ENCODE data around the gene NPAS4. TPM values are rescaled to one million over a fixed set of nuclear protein-coding genes. Genes with fewer than 3 reads are reported as not detected.

The NPAS4 gene
- polyA plus RNA-seq, 1 donor (not counting 4 experiments of a cell fraction or from before 2014, with no cell fraction given) = not detected

DNA sequence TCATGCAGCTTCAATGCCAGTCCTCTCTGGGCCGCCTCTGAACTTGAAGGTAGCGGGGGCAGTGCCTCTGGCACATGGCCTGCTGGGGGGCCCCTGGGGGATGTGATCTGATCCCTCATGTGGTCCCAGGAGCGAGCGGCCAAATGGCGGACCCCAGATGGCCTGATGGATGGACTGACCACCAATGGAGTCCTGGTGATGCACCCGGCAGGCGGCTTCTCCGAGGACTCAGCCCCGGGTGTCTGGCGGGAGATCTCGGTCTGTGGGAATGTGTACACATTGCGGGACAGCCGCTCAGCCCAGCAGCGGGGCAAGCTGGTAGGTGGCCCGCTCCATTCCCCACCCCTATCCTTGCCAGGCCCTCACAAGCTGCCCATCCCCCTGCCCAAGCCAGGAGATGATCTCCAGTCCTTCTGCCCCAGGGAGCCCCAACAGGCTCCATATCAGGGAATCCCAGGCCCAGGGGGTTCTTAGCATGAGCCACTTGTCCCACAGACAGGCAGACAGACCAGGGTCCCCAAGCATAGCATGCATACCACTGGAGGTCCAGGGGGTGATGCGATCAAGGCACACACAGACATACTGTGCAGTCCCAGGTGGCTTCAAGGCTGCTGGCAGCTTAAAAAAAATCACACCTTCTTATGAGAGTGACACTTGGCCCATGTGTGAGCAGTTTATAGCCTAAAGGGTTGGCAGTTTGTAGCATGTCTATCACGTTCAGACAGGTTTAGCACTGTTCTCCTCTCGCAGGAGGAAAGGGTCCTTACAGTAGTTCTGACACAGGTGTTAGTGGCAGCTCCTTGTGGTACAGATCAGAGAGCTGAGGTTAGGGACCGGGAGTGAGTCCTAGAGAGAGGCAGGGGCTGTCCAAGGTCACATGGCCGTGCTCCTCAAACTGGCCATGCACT lies 53.0 kb downstream of the NPAS4 start:
- peaks cover 2% of the 10 kb centered on the region for H3K9me1 ChIP-seq (ENCODE audit: control insufficient read depth, extremely low read depth, insufficient read depth, low read length)
- H3K4me2 ChIP-seq (ENCODE audit: control insufficient read depth, extremely low read depth, insufficient read depth, low read depth, low read length) = no peak overlapping the region
- H2AFZ ChIP-seq (ENCODE audit: control insufficient read depth, low read length) = no peak overlapping the region
- dilution Hi-C loops (cut with MboI; ENCODE audit: extremely low pct_ligation_motif_present, low sequenced_read_pairs) = no loop called here
- H3K27me3 ChIP-seq (ENCODE audit: control insufficient read depth, extremely low read depth, insufficient read depth, low read length) = no peaks in the 10 kb centered on the region
- H3K36me3 ChIP-seq (ENCODE audit: control insufficient read depth in 2 of 2, extremely low read depth in 1 of 2, insufficient read depth in 2 of 2, low read length in 2 of 2) = peaks cover 7% of the 10 kb centered on the region in 2 experiments
- no peak for TF ChIP-seq EZH2 (IDR thresholded peaks at IDR 0.05; ENCODE audit: low read length)
- TF ChIP-seq, protein P1, sequence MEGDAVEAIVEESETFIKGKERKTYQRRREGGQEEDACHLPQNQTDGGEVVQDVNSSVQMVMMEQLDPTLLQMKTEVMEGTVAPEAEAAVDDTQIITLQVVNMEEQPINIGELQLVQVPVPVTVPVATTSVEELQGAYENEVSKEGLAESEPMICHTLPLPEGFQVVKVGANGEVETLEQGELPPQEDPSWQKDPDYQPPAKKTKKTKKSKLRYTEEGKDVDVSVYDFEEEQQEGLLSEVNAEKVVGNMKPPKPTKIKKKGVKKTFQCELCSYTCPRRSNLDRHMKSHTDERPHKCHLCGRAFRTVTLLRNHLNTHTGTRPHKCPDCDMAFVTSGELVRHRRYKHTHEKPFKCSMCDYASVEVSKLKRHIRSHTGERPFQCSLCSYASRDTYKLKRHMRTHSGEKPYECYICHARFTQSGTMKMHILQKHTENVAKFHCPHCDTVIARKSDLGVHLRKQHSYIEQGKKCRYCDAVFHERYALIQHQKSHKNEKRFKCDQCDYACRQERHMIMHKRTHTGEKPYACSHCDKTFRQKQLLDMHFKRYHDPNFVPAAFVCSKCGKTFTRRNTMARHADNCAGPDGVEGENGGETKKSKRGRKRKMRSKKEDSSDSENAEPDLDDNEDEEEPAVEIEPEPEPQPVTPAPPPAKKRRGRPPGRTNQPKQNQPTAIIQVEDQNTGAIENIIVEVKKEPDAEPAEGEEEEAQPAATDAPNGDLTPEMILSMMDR (optimal IDR thresholded peaks at IDR 0.05 in 1 of 3, IDR thresholded peaks at IDR 0.05 in 1 of 3, conservative IDR thresholded peaks at IDR 0.05 in 1 of 3; ENCODE audit: extremely low read depth in 1 of 3, insufficient read depth in 2 of 3, low read length in 3 of 3) = no peak
- no peaks in the 10 kb centered on the region for H3K9me3 ChIP-seq (ENCODE audit: control insufficient read depth, low read depth, low read length)
- peaks cover 5% of the 10 kb centered on the region for H4K20me1 ChIP-seq (ENCODE audit: control insufficient read depth, extremely low read depth, insufficient read depth, low read length)
- H3K79me2 ChIP-seq (ENCODE audit: control insufficient read depth, insufficient read depth, low read length) = no peaks in the 10 kb centered on the region
- peaks cover 10% of the 10 kb centered on the region for H3K4me1 ChIP-seq (ENCODE audit: control insufficient read depth, extremely low read depth, insufficient read depth, low read length)
- no peak overlapping the region for H3K9ac ChIP-seq (ENCODE audit: control insufficient read depth, extremely low read depth, insufficient read depth, low read length)
- no peak overlapping the region for H3K4me3 ChIP-seq (ENCODE audit: control insufficient read depth in 2 of 3, extremely low read depth in 1 of 3, insufficient read depth in 2 of 3, low read depth in 1 of 3, low read length in 3 of 3)
- FAIRE-seq (no peak), DNase-seq (ENCODE audit: low read depth, low spot score) (no peak)
- H3K27ac ChIP-seq (ENCODE audit: control insufficient read depth, insufficient read depth, low read length) = no peak overlapping the region

DNA sequence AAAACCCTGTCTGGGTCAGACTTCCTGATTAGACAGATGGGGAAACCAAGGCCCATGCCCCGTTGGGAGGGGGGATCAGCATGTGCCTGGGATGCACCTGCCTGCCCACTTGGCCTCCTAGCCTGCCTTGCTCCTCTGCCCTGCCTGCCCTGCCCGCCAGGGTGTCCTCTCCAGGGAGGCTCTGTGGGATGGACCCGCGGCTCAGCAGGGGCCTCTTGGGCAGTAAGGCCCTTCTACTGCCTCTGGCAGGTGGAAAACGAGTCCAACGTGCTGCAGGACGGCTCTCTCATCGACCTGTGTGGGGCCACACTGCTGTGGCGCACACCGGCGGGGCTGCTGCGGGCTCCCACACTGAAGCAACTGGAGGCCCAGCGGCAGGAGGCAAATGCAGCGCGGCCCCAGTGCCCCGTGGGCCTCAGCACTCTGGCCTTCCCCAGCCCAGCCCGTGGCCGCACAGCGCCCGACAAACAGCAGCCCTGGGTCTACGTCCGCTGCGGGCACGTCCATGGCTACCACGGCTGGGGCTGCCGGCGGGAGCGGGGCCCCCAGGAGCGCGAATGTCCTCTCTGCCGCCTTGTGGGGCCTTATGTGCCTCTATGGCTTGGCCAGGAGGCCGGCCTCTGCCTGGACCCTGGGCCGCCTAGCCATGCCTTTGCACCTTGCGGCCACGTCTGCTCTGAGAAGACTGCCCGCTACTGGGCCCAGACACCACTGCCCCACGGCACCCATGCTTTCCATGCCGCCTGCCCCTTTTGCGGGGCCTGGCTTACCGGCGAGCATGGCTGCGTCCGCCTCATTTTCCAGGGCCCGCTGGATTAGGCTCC lies 54.7 kb downstream of the NPAS4 start:
- Histone ChIP-seq H3K4me2 (ENCODE audit: control insufficient read depth, extremely low read depth, insufficient read depth, low read depth, low read length) (no peak overlapping the region), H3K27me3 (ENCODE audit: control insufficient read depth, extremely low read depth, insufficient read depth, low read length) (no peaks in the 10 kb centered on the region), H3K4me3 (ENCODE audit: control insufficient read depth in 2 of 3, extremely low read depth in 1 of 3, insufficient read depth in 2 of 3, low read depth in 1 of 3, low read length in 3 of 3) (no peak overlapping the region), H2AFZ (ENCODE audit: control insufficient read depth, low read length) (no peak overlapping the region), H3K4me1 (ENCODE audit: control insufficient read depth, extremely low read depth, insufficient read depth, low read length) (peaks cover 17% of the 10 kb centered on the region), H4K20me1 (ENCODE audit: control insufficient read depth, extremely low read depth, insufficient read depth, low read length) (peaks cover 5% of the 10 kb centered on the region), H3K27ac (ENCODE audit: control insufficient read depth, insufficient read depth, low read length) (no peak overlapping the region), H3K79me2 (ENCODE audit: control insufficient read depth, insufficient read depth, low read length) (no peaks in the 10 kb centered on the region), H3K9ac (ENCODE audit: control insufficient read depth, extremely low read depth, insufficient read depth, low read length) (no peak overlapping the region), H3K9me3 (ENCODE audit: control insufficient read depth, low read depth, low read length) (no peaks in the 10 kb centered on the region), H3K36me3 (ENCODE audit: control insufficient read depth in 2 of 2, extremely low read depth in 1 of 2, insufficient read depth in 2 of 2, low read length in 2 of 2) (peaks cover 6 to 7% of the 10 kb centered on the region in 2 experiments), H3K9me1 (ENCODE audit: control insufficient read depth, extremely low read depth, insufficient read depth, low read length) (peaks cover 2% of the 10 kb centered on the region)
- FAIRE-seq (no peak), DNase-seq (ENCODE audit: low read depth, low spot score) (no peak)
- dilution Hi-C loops (cut with MboI; ENCODE audit: extremely low pct_ligation_motif_present, low sequenced_read_pairs) = no loop called here
- TF ChIP-seq EZH2 (IDR thresholded peaks at IDR 0.05; ENCODE audit: low read length) = no peak
- TF ChIP-seq, protein P1 (optimal IDR thresholded peaks at IDR 0.05 in 1 of 3, IDR thresholded peaks at IDR 0.05 in 1 of 3, conservative IDR thresholded peaks at IDR 0.05 in 1 of 3; ENCODE audit: extremely low read depth in 1 of 3, insufficient read depth in 2 of 3, low read length in 3 of 3) = no peak

Small RNAs within 50 kb of the gene (small RNA-seq; reads per million reads assigned to genes)
- gene RF00017 (ENCODE audit: insufficient read length in 3 of 3, low read depth in 3 of 3, low replicate concordance in 1 of 3) = 0 reads per million in 3 experiments
- gene RF00416 (ENCODE audit: insufficient read length in 3 of 3, low read depth in 3 of 3, low replicate concordance in 1 of 3) = 0 reads per million in 3 experiments
- gene RNU1-84P (ENCODE audit: insufficient read length in 3 of 3, low read depth in 3 of 3, low replicate concordance in 1 of 3) = 4.0 to 12.1 (median 6.0) reads per million in 3 experiments

Other genes starting within 250 kb of the NPAS4 start
- 9.3 to 19.1 TPM (median 14.1 TPM) in 3 replicates for gene KLC2, start 163.3 kb upstream of the NPAS4 start, polyA plus RNA-seq
- 133 to 213 TPM (median 187 TPM) in 3 replicates for gene RAB1B, start 152.4 kb upstream of the NPAS4 start, polyA plus RNA-seq
- 0.17 to 0.25 TPM (median 0.18 TPM) in 3 replicates for gene CNIH2, start 142.9 kb upstream of the NPAS4 start, polyA plus RNA-seq
- gene YIF1A, start 131.9 kb upstream of the NPAS4 start, polyA plus RNA-seq = 80.3 to 157 TPM (median 87.5 TPM) in 3 replicates
- 0.05 to 0.18 TPM in 2 of 3 replicates, not detected in the other for gene TMEM151A, start 129.1 kb upstream of the NPAS4 start, polyA plus RNA-seq
- 0.02 to 0.40 TPM (median 0.12 TPM) in 3 replicates for gene CD248, start 104.0 kb upstream of the NPAS4 start, polyA plus RNA-seq
- 10.6 to 18.6 TPM (median 16.1 TPM) in 3 replicates for gene RIN1, start 84.6 kb upstream of the NPAS4 start, polyA plus RNA-seq
- 61.4 to 65.8 TPM (median 64.8 TPM) in 3 replicates for gene BRMS1, start 75.9 kb upstream of the NPAS4 start, polyA plus RNA-seq
- gene B4GAT1, start 73.4 kb upstream of the NPAS4 start, polyA plus RNA-seq = 5.2 to 6.0 TPM (median 5.7 TPM) in 3 replicates
- gene SLC29A2, start 49.3 kb upstream of the NPAS4 start, polyA plus RNA-seq = 1.3 to 2.7 TPM (median 1.7 TPM) in 3 replicates
- gene MRPL11, start 17.8 kb downstream of the NPAS4 start, polyA plus RNA-seq = 31.1 to 51.7 TPM (median 43.9 TPM) in 3 replicates
- 2.1 to 3.2 TPM (median 2.8 TPM) in 3 replicates for gene PELI3, start 45.9 kb downstream of the NPAS4 start, polyA plus RNA-seq
- 57.9 to 75.1 TPM (median 64.5 TPM) in 3 replicates for gene DPP3, start 59.4 kb downstream of the NPAS4 start, polyA plus RNA-seq
- gene BBS1, start 89.6 kb downstream of the NPAS4 start, polyA plus RNA-seq = 11.7 to 14.6 TPM (median 14.6 TPM) in 3 replicates
- gene ZDHHC24, start 125.0 kb downstream of the NPAS4 start, polyA plus RNA-seq = 4.8 to 8.2 TPM (median 5.9 TPM) in 3 replicates
- gene ACTN3, start 125.9 kb downstream of the NPAS4 start, polyA plus RNA-seq = not detected in 3 replicates
- 3.2 to 5.8 TPM (median 3.3 TPM) in 3 replicates for gene CTSF, start 147.6 kb downstream of the NPAS4 start, polyA plus RNA-seq
- 0.04 to 0.09 TPM (median 0.07 TPM) in 3 replicates for gene CCDC87, start 172.0 kb downstream of the NPAS4 start, polyA plus RNA-seq
- gene CCS, start 172.2 kb downstream of the NPAS4 start, polyA plus RNA-seq = 17.6 to 22.7 TPM (median 21.3 TPM) in 3 replicates
- gene RBM14, start 195.6 kb downstream of the NPAS4 start, polyA plus RNA-seq = 10.5 to 23.8 TPM (median 16.6 TPM) in 3 replicates
- 153 to 190 TPM (median 171 TPM) in 3 replicates for gene RBM4, start 217.7 kb downstream of the NPAS4 start, polyA plus RNA-seq